Activated CD8-positive, alpha-beta memory T cell treated with anti-CD3 and anti-CD28 coated beads, Interleukin-2, amount 50 U/mL, for 1 hour (primary cell): ENCODE data around the gene CACNA1B.
"Not testable (repeated sequence)": the region's sequence is repeated elsewhere in the genome, so short reads cannot be mapped to it uniquely, and the experiment has no call there.

Experiments
- DNase-seq: peaks from one replicate; pipeline ENCODE4 v3.0.0-alpha.2; 2020; ENCODE audit errors: extremely low read depth

Gene CACNA1B

DNA sequence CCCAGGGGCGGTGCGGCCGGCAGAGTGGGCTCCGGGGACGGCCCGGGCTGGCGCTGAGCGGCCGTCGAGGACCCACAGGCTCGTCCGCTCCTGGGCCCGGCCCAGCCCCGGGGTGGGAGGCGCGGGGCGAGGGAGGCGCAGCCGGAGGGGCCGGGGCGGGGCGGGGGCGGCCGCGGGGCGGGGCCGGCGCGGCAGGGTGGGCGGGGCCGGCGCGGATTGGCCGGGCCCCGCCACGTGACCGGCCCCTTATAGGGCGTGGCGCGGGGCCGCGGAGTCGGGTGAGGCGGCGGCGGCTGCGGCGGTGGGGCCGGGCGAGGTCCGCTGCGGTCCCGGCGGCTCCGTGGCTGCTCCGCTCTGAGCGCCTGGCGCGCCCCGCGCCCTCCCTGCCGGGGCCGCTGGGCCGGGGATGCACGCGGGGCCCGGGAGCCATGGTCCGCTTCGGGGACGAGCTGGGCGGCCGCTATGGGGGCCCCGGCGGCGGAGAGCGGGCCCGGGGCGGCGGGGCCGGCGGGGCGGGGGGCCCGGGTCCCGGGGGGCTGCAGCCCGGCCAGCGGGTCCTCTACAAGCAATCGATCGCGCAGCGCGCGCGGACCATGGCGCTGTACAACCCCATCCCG, at the start of gene CACNA1B:
Gene CACNA1B (plus strand): TSS at position 277 of the 617 bp plus-strand sequence. CDS start 152 bp downstream, at position 429.
- DNase-seq: not testable (repeated sequence)

DNA sequence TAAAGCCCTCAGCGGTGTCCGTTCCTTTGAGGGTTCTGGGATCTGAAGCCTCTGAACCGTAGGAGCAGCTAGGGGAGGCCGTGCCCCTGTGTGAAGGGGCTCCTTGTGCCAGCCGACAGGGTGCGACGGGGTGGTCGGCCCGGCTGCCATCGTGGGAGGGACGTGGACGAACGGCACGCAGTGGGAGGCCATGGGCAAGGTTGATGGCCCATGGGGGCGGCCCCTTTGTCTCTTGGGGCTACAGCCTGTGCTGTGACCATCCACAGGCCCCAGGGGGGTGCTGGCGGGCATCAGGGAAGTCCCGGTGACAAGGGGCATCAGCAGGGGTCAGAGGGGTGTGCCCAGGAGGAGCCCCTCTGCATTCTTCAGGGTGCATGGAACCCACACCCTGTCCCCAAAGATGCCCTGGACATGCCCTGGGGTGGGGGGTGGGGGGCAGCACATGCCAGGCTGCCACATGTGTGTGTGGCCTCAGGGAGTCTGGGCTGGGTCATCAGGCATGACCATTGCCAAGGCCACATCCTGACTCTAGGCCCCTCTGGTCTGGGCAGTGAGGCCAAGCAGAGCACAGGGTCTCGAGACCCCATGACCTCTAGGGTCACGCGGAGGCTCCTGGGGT, 49.6 kb upstream of the CACNA1B start:
- DNase-seq: no peak

DNA sequence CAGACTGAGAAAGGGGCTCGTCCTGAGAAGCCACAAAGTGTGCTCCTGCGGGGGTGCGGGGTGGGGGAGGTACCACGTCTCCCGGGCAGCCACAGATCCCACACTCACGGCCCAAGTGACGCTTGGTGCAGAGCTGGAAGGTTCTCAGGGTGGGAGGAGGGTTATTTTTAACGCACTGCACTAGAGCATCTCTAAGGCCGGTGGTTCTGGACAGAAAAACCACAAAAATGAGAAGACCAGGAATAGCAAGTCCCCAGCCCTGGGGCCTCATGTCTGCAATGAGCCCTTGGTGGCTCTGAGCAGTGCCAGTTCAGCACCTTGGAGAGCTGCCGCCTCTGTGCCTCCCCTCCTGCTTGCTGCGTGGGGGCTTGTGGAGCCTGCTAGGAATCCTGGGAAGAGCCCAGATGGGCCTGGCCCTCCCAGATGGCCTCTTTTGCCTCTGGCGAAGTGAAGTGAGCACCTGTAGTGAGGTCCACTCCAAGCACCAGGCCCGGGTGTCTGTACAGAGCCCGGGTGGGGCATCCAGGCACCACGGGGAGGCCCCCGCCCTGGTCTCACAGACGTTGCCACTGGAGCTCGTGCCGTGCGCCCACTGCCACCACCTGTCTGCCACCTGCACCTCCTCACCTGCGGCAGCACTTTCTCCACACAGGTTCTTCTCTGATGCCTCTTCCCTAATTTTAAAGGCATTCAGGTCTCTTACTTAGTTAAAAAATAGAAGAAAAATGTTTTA, 48.9 kb upstream of the CACNA1B start:
- DNase-seq: no peak

DNA sequence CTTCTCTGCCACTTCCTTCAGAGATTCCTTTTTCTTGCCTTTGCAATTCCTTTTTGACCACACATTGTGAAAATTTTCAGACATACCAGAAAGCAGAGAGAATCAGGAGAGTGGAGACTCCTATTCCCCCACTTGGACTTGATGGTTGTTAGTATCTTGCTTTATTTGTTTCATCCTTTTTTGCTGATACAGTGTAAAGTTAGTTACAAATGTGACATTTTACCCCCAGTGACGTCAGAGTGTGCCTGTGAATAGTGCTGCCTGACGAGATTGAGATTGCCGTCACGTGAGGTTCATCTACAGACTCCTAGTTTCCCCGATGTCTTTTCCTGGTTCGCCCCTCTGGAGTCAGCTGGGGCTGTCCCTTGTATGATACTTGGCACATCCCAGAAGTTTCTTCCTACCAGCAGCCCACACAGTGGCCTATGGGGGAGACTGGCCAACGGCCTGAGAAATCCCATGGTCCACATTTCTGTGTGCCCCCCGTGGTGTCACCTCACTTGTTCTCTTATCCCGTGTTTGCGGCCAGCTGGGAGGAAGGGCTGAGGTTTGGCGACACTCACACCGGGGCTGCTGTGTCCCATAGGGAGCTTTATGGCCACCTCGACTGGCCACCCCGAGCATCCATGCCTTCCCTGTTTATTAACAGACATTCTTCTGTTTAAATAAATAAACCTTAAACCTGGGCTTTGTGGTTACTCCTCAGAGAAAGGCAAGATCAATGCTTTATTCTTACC, 48.2 kb upstream of the CACNA1B start:
- DNase-seq: no peak

DNA sequence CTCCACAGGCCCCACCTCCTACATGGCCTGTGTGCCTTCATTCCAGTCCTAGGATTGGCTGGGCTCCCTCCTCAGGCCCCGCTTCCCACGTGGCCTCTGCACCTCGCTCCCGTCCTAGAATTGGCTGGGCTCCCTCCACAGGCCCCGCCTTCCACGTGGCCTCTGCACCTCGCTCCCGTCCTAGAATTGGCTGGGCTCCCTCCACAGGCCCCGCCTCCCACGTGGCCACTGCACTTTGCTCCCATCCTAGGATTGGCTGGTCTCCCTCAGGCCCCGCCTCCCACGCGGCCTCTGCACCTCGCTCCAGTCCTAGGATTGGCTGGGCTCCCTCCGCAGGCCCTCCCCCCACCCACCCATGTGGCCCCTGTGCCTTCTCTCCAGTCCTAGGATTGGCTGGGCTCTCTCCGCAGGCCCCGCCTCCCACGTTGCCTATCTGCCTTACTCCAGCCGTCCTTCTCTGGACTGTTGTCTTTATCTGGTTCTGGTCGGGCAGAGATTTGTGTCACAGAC, 45.3 kb upstream of the CACNA1B start:
- DNase-seq: no peak

DNA sequence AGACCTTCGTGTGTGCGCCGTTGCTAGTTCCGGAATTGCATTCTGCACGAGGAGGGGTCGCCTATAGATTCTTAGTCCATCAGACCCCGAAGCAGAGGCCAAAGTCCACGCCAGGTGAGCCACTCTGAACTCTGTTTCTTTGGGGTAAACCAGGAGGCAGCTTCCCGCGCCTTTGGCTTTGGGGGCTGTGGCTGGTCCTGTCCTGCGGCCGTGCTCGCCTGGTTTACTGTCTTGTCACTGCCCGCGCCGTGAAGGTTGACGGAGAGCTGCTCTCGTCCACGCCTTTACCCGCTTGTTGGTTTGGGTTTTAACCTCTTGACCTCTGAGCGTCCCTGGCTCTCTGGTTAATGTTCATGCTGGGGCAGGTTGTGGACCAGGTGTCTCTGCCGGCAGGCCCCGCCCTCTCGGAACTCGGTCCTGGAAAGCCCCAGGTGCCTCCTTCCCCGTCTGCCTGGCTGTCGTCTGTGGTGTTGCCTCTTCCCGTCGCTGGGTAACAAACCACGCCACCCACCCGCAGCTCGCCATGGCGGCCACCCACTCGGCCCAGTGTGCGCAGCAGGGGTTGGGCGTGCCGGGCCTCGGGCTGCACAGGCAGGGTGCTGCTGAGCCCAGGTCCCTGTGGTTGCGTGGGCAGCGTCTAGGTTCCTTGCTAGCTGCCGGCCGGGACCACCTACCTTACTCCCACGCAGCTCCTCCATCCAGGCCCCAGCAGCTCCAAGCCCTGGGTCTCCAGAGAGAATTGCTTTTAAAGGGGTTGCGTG, 44.6 kb upstream of the CACNA1B start:
- DNase-seq: no peak

- DNase-seq: no peak
Observed at GRCh38 chr9:137833721-137834613, 43.6 kb upstream of the CACNA1B start.

DNA sequence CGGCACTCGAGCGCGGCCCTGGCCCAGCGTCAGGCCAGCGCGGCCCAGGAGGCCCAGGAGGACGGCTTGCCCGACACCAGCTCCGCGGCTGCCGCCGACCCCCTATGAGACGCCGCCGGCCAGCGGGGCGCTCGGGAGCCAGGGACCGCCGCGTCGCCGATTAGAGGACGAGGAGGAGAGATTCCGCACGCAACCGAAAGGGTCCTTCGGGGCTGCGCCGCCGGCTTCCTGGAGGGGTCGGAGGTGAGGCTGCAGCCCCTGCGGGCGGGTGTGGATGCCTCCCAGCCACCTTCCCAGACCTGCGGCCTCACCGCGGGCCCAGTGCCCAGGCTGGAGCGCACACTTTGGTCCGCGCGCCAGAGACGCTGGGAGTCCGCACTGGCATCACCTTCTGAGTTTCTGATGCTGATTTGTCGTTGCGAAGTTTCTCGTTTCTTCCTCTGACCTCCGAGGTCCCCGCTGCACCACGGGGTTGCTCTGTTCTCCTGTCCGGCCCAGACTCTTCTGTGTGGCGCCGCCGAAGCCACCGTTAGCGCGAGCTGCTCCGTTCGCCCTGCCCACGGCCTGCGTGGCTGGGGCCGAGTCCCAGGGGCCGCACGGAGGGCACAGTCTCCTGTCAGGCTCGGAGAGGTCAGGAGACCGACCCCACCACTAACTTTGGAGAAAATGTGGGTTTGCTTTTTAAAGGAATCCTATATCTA, 42.6 kb upstream of the CACNA1B start:
- DNase-seq: no peak

- no peak for DNase-seq
Observed at GRCh38 chr9:137836151-137836830, 41.3 kb upstream of the CACNA1B start.

GRCh38 chr9:137836831-137837241, 40.7 kb upstream of the CACNA1B start:
- no peak for DNase-seq

GRCh38 chr9:137837345-137838278, 40.0 kb upstream of the CACNA1B start:
- no peak for DNase-seq

- no peak for DNase-seq
Observed at GRCh38 chr9:137838576-137838975, 39.0 kb upstream of the CACNA1B start.

DNA sequence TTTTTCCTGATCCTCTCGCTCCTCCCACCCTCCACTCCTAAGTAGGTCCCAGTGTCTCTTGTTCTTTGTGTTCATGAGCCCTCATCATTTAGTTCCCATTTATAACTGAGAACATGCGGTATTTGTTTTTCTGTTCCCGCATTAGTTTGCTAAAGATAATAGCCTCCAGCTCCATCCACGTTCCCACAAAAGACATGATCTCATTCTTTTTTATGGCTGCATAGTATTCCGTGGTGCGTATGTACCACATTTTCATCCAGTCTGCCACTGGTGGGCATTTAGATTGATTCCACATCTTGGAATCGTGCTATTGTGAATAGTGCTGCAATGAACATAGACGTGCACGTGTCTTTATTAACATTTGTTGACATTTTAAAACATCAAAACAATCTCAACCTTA, 34.2 kb upstream of the CACNA1B start:
- no peak for DNase-seq

- no peak for DNase-seq
Observed at GRCh38 chr9:137851516-137852267, 25.9 kb upstream of the CACNA1B start.

GRCh38 chr9:137853392-137853995, 24.1 kb upstream of the CACNA1B start:
- DNase-seq: no peak

DNA sequence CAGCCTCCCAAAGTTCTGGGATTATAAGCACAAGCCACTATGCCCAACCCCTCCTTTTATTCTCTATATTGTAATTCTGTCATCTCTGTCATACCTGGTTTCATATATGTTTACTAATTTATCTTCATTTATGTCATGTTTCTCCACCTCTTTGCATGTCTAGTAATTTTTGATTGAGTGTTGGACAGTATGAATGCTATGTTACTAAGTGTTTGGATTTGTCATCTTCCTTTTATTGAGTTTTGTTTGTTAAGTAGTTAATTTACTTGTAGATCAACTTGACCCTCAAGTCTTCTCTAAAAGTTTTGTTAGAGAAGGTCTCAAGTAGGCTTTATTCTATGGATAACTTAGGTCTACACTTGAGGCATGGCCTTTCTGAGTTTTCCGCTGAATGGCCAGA, 17.2 kb upstream of the CACNA1B start:
- DNase-seq: no peak
